OCI-LY1 (cell line): ENCODE results near the gene WDR93.

ENCODE experiments used
- H2AFZ ChIP-seq: fragments of 200-600 bp; sonication (generic), shearing (Covaris generic); 2 replicates; pipeline ENCODE4 v1.6.0; 2014; ENCODE audit warnings: antibody characterized with exemption, mild to moderate bottlenecking, low read length
- H3F3A ChIP-seq: fragments of 200-600 bp; sonication (generic), shearing (Covaris generic); 2 replicates; pipeline ENCODE4 v1.6.0; 2014; ENCODE audit warnings: mild to moderate bottlenecking, antibody characterized with exemption, low read length, moderate library complexity; ENCODE audit not compliant: insufficient read depth
- H3K27ac ChIP-seq: fragments of 200-600 bp; sonication (generic); 2 replicates; pipeline ENCODE4 v1.5.1; 2014; ENCODE audit warnings: low read length, mixed run types, mild to moderate bottlenecking, low read depth; ENCODE audit not compliant: poor library complexity, severe bottlenecking
- H3K27me3 ChIP-seq: fragments of 200-600 bp; sonication (generic); 2 replicates; pipeline ENCODE4 v1.6.0; 2014; ENCODE audit warnings: antibody characterized with exemption, mild to moderate bottlenecking, low read length, moderate library complexity; ENCODE audit not compliant: insufficient read depth
- H3K36me3 ChIP-seq: fragments of 200-600 bp; sonication (generic); 2 replicates; pipeline ENCODE4 v1.6.1; 2014; ENCODE audit warnings: mild to moderate bottlenecking, antibody characterized with exemption, low read length, moderate library complexity, mixed read lengths; ENCODE audit not compliant: insufficient read depth
- H3K4me1 ChIP-seq: fragments of 200-600 bp; sonication (generic); 2 replicates; pipeline ENCODE4 v1.5.1; 2014; ENCODE audit warnings: mild to moderate bottlenecking, low read length, moderate library complexity; ENCODE audit not compliant: insufficient read depth, severe bottlenecking
- H3K4me2 ChIP-seq: fragments of 200-600 bp; sonication (generic), shearing (Covaris generic); 2 replicates; pipeline ENCODE4 v1.6.1; 2014; ENCODE audit warnings: low read length
- H3K4me3 ChIP-seq: fragments of 200-600 bp; sonication (generic); 2 replicates; pipeline ENCODE4 v1.5.1; 2014; ENCODE audit warnings: low read length, low read depth, mild to moderate bottlenecking, mixed read lengths; ENCODE audit not compliant: poor library complexity, severe bottlenecking
- H3K79me2 ChIP-seq: fragments of 200-600 bp; shearing (Covaris generic); 2 replicates; pipeline ENCODE4 v1.6.1; 2016; ENCODE audit warnings: mixed run types, low read length, mixed read lengths; ENCODE audit not compliant: insufficient read depth
- H3K9ac ChIP-seq: fragments of 200-600 bp; sonication (generic), shearing (Covaris generic); 2 replicates; pipeline ENCODE4 v1.6.1; 2014; ENCODE audit warnings: mild to moderate bottlenecking, low read length, mixed read lengths
- H3K9me2 ChIP-seq: fragments of 200-600 bp; sonication (generic), shearing (Covaris generic); 2 replicates; pipeline ENCODE4 v1.6.1; 2014; ENCODE audit warnings: low read depth, mild to moderate bottlenecking, low read length, mixed read lengths
- H3K9me3 ChIP-seq: fragments of 200-600 bp; shearing (Covaris generic); 2 replicates; pipeline ENCODE4 v1.6.1; 2014; ENCODE audit warnings: low read length, mixed read lengths
- H4K20me1 ChIP-seq: fragments of 200-600 bp; sonication (generic), shearing (Covaris generic); 2 replicates; pipeline ENCODE4 v1.6.0; 2016; ENCODE audit warnings: mild to moderate bottlenecking, low read length; ENCODE audit not compliant: insufficient read depth
- CTCF ChIP-seq: fragments of 200-600 bp; sonication (generic), shearing (Covaris generic); IDR thresholded peaks from 2 replicates; pipeline ENCODE4 v1.5.1; 2017; ENCODE audit warnings: mild to moderate bottlenecking, antibody characterized with exemption, low read length, moderate library complexity, mixed read lengths
- EZH2 ChIP-seq: fragments of 200-600 bp; sonication (generic), shearing (Covaris generic); IDR thresholded peaks from 2 replicates; pipeline ENCODE4 v1.8.0; 2017; ENCODE audit warnings: borderline replicate concordance, mixed run types, mild to moderate bottlenecking, antibody characterized with exemption, low read length, moderate library complexity, mixed read lengths

WDR93 gene

GRCh38 chr15:89662893-89663626 is 27.6 kb upstream of the WDR93 start:
- Histone ChIP-seq H3K27me3 (no peaks in the 10 kb centered on the region), H3K27ac (no peak overlapping the region), H4K20me1 (no peaks in the 10 kb centered on the region), H3F3A (no peaks in the 10 kb centered on the region), H3K4me1 (no peaks in the 10 kb centered on the region), H3K4me2 (no peak overlapping the region), H3K9me3 (no peaks in the 10 kb centered on the region), H3K9ac (no peak overlapping the region), H3K4me3 (no peak overlapping the region), H2AFZ (no peak overlapping the region), H3K36me3 (no peaks in the 10 kb centered on the region), H3K79me2 (no peaks in the 10 kb centered on the region), H3K9me2 (no peaks in the 10 kb centered on the region)
- no peak for TF ChIP-seq CTCF
- TF ChIP-seq EZH2 = no peak

- Histone ChIP-seq H3K4me2 (no peak overlapping the region), H3K4me1 (no peaks in the 10 kb centered on the region), H3K36me3 (no peaks in the 10 kb centered on the region), H3F3A (no peaks in the 10 kb centered on the region), H3K9me2 (no peaks in the 10 kb centered on the region), H3K9ac (no peak overlapping the region), H3K79me2 (no peaks in the 10 kb centered on the region), H2AFZ (no peak overlapping the region), H3K27ac (no peak overlapping the region), H3K4me3 (no peak overlapping the region), H3K9me3 (no peaks in the 10 kb centered on the region), H4K20me1 (no peaks in the 10 kb centered on the region), H3K27me3 (no peaks in the 10 kb centered on the region)
- TF ChIP-seq EZH2 = no peak
- no peak for TF ChIP-seq CTCF
Observed at GRCh38 chr15:89664441-89665350, 25.9 kb upstream of the WDR93 start.

GRCh38 chr15:89665449-89666181 is 25.0 kb upstream of the WDR93 start:
- Histone ChIP-seq H2AFZ (no peak overlapping the region), H3K9me2 (no peaks in the 10 kb centered on the region), H3F3A (no peaks in the 10 kb centered on the region), H3K9ac (no peak overlapping the region), H3K9me3 (no peaks in the 10 kb centered on the region), H4K20me1 (no peaks in the 10 kb centered on the region), H3K79me2 (no peaks in the 10 kb centered on the region), H3K36me3 (no peaks in the 10 kb centered on the region), H3K27ac (no peak overlapping the region), H3K4me1 (no peaks in the 10 kb centered on the region), H3K4me2 (no peak overlapping the region), H3K27me3 (no peaks in the 10 kb centered on the region), H3K4me3 (no peak overlapping the region)
- no peak for TF ChIP-seq EZH2
- no peak for TF ChIP-seq CTCF
